GM21576 (cell line): Measurements from ENCODE around the gene SLC4A2.
"Not testable (repeated sequence)": the region's sequence is repeated elsewhere in the genome, so short reads cannot be mapped to it uniquely, and the experiment has no call there.

Experiments
- ATAC-seq: cut with Tn5 transposase; IDR thresholded peaks from one replicate; pipeline ENCODE4 v1.9.1; 2021; ENCODE audit warnings: mild to moderate bottlenecking, moderate library complexity; ENCODE audit not compliant: unreplicated experiment

Gene SLC4A2

DNA sequence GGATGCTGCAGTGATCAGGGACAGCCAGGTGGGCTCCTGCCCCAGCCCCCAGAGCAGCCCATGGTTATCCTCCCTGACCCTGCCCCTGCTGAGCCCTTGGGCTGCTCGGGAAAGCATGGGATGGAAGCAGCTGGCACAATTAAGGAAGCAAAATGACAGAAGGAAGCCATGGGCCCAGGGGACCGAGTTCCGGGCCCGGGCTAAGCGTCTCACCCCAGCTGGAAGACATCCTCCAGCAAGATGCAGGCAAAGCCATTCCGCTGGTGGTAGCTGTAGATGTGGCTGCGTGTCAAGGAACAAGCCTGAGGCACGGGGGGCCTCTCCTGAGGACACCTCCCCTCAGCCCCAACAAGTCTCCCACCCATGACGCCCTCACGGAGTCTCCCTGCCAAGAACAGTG is 36.2 kb upstream of the SLC4A2 start:
- no peak for ATAC-seq

- ATAC-seq = no peak
Measured at GRCh38 chr7:151024435-151025056, 34.8 kb upstream of the SLC4A2 start, which contains the start of gene ATG9B. Gene ATG9B (minus strand): TSS chr7:151024494. CDS start chr7:151024423, 71 bp downstream.

DNA sequence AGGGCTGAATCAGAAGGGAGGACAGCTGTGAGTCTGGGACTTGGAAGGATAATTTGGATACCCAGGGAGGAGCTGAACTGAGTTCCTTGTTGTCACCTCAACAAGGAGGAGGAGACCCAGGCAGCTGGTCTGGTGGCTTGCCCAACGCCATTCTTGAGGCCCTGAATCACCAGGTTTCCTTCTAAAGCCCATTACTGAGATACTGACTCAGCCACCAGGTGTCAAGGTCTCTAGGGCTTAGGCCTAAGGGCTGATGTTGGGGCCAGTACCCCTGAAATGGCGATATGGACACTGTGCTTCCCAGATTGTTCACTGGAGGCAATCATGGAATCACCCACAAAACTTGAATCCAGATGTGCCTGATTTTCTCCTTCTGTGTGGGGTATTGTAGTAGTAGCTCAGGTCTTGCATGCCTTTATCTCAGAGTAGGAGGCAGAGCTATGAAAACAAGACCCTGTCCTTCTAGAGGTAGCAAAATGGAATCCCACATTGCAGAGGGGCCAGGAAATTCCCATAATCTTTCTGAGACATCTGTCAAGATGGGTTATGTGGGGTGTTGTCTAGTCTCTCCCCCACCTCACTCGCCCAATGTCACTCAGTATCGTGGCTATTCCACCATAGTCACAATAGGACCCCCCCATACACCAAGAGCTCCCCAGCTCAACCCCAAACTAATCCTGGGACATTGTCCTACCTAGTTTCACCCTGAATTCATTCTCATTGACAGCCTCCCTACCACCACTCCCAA is 33.3 kb upstream of the SLC4A2 start:
- ATAC-seq = no peak

DNA sequence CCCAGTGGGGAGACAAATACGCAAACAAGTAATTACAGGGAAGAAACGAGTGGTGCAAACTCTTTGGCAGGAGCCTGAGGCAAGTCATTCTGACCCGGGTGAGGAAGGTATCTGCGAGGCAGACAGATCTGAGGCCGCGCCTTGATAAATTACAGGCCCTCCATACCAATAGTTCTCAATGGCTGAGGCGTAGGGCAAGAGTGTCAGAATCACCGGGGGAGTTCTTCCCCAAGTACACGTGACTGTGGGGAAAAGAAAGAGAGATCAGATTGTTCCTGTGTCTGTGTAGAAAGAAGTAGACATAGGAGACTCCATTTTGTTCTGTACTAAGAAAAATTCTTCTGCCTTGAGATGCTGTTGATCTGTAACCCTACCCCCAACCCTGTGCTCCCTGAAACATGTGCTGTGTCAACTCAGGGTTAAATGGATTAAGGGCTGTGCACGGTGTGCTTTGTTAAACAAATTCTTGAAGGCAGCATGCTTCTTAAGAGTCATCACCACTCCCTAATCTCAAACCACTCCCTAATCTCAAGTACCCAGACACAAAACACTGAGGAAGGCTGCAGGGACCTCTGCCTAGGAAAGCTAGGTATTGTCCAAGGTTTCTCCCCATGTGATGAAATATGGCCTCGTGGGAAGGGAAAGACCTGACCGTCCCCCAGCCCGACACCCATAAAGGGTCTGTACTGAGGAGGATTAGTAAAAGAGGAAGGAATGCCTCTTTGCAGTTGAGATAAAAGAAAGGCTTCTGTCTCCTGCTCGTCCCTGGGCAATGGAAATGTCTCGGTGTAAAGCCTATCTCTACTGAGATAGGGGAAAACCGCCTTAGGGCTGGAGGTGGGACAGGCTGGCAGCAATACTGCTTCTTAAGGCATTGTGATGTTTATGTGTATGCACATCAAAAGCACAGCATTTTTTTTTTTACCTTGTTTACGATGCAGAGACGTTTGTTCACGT is 32.3 kb upstream of the SLC4A2 start:
- ATAC-seq = not testable (repeated sequence)

- ATAC-seq = not testable (repeated sequence)
Measured at GRCh38 chr7:151027728-151028130, 31.7 kb upstream of the SLC4A2 start.

- ATAC-seq = peak; percentile 97
Measured at GRCh38 chr7:151028131-151028947, 31.1 kb upstream of the SLC4A2 start, which contains the start of gene ABCB8. Gene ABCB8 (plus strand): TSS chr7:151028450. CDS start chr7:151028516, 66 bp downstream.

DNA sequence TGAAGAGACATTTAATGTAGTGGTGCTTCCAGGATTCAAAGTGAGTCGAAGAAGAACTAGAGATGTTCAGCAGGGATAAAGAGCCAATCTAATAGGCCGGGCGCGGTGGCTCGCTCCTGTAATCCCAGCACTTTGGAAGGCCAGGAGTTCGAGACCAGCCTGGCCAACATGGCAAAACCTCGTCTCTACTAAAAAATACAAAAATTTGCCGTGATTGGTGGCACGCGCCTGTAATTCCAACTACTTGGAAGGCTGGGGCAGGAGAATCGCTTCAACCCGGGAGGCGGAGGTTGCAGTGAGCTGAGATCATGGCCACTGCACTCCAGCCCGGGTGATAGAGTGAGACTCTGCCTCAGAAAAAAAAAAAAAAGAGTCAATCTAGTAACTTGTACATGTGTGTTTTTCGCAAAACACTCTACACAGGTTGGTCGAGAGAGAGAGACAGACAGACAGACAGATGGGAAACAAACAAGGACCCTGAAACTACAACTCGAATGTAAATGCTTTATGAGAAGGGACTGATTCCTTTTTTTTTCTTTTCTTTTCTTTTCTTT is 30.4 kb upstream of the SLC4A2 start:
- ATAC-seq = no peak

DNA sequence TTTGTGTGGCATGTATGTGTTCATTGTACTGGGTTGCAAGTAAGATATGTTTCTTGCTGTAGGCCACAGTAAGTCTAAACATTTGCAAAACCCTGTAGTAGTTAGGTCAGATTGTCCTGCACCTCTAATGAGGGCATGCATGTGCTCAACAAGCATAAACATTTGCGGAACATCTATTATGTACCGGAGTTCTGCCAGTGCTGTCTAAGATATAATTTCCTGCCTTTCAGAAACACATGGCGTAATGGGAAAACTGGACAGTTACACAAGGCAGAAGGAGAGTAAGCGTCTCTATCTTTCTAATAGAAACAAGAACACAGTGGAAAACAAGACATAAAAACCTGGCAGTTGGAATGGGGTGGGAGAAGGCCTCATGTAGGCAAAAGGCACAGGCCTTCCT is 28.4 kb upstream of the SLC4A2 start:
- no peak for ATAC-seq

DNA sequence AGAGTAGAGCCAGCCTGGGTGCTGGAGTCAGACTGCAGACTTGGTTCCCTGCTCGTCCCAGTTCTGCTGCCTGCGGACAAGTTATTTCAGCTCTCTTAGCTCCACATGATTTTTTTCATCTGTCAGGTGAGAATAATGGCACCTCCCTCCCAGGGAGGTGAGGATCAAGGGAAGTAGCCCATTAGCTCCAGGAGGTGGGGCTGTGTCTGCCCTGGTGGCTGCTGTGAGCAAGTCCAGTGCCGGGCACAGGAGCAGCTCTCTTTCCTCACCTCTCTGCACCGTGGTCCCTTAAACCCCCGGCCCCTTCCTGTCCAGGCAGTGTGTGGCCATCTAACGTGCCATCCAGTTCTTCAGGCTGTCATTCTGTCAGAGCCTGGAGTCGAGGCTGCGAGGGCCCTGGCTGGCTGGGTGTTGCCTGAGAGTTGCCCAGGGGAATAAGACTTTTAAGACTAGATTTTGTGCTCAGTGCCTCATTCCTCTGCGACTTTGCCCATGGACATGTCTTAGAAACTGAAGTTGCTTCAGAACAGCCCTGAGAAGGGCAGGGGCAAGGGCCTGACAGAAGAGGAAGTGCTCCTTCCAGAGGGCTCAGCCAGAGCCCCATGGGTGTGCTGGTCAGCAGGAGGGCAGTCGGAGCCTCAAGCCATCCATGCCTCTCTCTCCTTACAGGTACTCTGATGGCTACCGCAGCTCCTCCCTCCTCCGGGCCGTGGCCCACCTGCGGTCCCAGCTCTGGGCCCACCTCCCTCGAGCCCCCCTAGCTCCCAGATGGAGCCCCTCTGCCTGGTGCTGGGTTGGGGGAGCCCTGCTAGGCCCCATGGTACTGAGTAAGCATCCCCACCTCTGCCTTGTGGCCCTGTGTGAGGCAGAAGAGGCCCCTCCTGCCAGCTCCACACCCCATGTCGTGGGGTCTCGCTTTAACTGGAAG is 26.2 kb upstream of the SLC4A2 start:
- ATAC-seq = no peak

DNA sequence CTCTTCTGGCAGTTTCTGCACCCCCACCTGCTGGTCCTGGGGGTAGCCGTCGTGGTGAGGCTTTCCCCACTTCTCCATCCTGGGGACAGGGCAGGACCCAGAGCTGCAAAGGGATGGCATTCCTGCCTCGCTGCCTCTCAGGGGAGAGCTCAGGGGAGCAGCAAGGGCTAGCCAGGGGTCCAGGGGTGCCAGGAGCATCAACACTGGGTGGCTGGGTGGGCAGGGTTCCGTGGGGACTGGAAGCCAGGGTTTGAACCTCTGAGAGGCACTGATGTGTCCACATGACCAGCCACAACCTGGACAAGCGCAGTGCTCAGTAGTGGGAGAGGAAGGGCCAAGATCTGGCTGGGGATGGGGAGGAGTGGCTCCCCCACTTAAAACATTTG is 25.5 kb upstream of the SLC4A2 start:
- ATAC-seq = no peak

GRCh38 chr7:151034312-151035025 is 24.9 kb upstream of the SLC4A2 start:
- no peak for ATAC-seq

DNA sequence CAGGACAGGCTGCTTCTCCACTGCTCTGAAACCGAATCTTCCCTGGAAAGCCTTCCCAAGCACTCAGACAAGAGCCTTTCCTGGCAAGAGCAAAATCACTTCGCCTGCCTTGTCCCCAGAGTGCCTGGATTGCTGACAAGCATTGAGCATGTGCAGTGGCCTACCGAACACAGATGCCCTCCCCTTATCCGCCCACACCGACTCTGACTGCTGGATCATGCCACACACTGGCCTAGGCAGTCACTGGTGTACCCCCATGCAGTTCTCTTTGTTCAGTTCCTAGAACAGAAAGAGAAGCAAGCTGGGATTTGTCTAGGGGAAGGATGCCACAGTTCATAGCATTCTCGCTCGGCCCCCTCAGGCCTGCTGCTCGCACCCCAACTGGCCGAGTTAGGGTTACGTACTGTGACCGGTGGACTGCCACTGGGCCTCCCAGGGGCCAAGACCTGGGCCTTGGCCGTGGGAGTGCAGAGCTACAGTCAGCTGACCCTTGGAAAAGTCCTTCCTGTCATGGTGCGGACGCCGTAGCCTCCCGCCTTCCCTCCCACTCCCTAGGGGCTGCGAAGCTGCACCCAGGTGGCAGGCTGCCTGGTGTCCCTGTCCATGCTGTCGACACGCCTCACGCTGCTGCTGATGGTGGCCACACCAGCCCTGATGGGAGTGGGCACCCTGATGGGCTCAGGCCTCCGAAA is 24.2 kb upstream of the SLC4A2 start:
- ATAC-seq = no peak

GRCh38 chr7:151035902-151036301 is 23.5 kb upstream of the SLC4A2 start:
- no peak for ATAC-seq

- ATAC-seq = no peak
Measured at GRCh38 chr7:151038951-151039849, 20.2 kb upstream of the SLC4A2 start.

DNA sequence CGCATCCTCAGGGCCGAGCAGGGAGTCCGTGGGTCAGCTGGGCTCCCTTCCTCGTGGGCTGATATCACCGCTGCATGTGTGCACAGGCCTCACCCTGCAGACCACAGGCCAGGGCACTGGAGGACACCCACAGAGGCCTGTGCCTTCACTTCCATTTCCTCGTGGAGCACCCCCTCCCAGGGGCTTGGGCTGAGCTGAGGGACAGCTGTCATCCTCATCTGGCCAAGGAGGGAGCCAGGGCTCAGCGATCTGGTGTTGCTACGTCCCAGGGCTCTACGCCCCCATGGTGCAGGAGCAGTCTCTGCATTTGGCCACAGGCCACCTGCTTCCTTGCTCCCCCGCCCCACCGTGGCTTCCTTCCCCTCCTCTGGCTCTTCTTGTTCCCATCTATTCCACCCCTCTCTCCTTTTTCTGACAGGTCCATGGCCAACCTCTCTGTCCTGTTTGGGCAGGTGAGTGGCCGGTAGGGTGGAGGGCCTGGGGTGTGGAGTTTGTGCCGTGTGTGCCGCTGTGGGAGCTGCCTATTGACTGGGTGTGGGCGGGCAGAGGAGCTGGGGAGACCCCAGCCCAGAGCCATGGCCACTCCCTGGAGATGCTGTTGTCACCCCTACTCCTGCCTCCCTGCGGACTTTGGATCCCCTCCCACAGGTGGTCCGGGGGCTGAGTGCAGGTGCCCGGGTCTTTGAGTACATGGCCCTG is 19.4 kb upstream of the SLC4A2 start:
- no peak for ATAC-seq
